ENCODE measurements around the gene EPG5. TPM values are rescaled to one million over a fixed set of nuclear protein-coding genes. Genes with fewer than 3 reads are reported as not detected.

The EPG5 gene
- total RNA-seq, 1 experiment from 2014 or later = 12.9 TPM

DNA sequence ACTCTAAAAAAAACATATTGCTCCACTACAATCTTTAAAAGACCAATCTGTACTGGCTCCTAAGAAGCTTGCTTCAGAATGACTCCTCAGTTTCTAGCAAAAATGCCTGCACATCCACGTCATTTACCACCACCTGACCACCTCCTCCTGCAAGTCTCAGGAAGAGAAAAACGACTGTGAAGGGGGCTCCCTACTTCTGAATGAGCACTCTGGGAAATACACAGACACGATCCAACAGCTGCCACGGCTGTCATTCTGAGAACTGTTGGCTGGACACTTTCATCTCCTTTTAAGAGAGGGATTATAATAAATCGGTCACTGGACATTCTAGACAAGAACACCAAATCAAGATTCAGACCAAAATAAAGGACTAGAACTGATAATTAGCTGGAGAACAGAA lies 21.5 kb downstream of the EPG5 start:
- BruUV-seq (replicated peaks) = no TSS peak
- TF ChIP-seq POLR2AphosphoS5 (IDR thresholded peaks at IDR 0.05; ENCODE audit: low read depth, low read length) = no peak
- TF ChIP-seq, protein P1, sequence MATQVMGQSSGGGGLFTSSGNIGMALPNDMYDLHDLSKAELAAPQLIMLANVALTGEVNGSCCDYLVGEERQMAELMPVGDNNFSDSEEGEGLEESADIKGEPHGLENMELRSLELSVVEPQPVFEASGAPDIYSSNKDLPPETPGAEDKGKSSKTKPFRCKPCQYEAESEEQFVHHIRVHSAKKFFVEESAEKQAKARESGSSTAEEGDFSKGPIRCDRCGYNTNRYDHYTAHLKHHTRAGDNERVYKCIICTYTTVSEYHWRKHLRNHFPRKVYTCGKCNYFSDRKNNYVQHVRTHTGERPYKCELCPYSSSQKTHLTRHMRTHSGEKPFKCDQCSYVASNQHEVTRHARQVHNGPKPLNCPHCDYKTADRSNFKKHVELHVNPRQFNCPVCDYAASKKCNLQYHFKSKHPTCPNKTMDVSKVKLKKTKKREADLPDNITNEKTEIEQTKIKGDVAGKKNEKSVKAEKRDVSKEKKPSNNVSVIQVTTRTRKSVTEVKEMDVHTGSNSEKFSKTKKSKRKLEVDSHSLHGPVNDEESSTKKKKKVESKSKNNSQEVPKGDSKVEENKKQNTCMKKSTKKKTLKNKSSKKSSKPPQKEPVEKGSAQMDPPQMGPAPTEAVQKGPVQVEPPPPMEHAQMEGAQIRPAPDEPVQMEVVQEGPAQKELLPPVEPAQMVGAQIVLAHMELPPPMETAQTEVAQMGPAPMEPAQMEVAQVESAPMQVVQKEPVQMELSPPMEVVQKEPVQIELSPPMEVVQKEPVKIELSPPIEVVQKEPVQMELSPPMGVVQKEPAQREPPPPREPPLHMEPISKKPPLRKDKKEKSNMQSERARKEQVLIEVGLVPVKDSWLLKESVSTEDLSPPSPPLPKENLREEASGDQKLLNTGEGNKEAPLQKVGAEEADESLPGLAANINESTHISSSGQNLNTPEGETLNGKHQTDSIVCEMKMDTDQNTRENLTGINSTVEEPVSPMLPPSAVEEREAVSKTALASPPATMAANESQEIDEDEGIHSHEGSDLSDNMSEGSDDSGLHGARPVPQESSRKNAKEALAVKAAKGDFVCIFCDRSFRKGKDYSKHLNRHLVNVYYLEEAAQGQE (IDR thresholded peaks at IDR 0.05; ENCODE audit: insufficient read depth in 1 of 2, low read depth in 2 of 2, low read length in 1 of 2) = no peak
- no peak for TF ChIP-seq SIN3A (IDR thresholded peaks at IDR 0.05; ENCODE audit: borderline replicate concordance, insufficient read depth, low read depth, low read length)
- TF ChIP-seq, protein P2, sequence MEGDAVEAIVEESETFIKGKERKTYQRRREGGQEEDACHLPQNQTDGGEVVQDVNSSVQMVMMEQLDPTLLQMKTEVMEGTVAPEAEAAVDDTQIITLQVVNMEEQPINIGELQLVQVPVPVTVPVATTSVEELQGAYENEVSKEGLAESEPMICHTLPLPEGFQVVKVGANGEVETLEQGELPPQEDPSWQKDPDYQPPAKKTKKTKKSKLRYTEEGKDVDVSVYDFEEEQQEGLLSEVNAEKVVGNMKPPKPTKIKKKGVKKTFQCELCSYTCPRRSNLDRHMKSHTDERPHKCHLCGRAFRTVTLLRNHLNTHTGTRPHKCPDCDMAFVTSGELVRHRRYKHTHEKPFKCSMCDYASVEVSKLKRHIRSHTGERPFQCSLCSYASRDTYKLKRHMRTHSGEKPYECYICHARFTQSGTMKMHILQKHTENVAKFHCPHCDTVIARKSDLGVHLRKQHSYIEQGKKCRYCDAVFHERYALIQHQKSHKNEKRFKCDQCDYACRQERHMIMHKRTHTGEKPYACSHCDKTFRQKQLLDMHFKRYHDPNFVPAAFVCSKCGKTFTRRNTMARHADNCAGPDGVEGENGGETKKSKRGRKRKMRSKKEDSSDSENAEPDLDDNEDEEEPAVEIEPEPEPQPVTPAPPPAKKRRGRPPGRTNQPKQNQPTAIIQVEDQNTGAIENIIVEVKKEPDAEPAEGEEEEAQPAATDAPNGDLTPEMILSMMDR (IDR thresholded peaks at IDR 0.05) = no peak
- TF ChIP-seq TCF7L2 (IDR thresholded peaks at IDR 0.05; ENCODE audit: low read depth, low read length) = no peak
- ChIA-PET CTCF (no interaction called here), POLR2A (no interaction called here)
- Histone ChIP-seq H3K36me3 (ENCODE audit: control insufficient read depth, insufficient read depth, low read length) (peaks cover 3% of the 10 kb centered on the region; the same call in 1 of the 2 replicates), H3K27me3 (ENCODE audit: control insufficient read depth, insufficient read depth, low read length) (no peaks in the 10 kb centered on the region), H3K9me3 (ENCODE audit: control insufficient read depth, insufficient read depth, low read depth, low read length) (no peaks in the 10 kb centered on the region), H3K27ac (ENCODE audit: low read length) (no peak overlapping the region), H3K4me3 (ENCODE audit: low read depth in 2 of 2, low read length in 2 of 2) (no peak overlapping the region), H3K4me1 (ENCODE audit: control insufficient read depth, insufficient read depth, low read length) (no peaks in the 10 kb centered on the region)
- ATAC-seq (no peak), DNase-seq (ENCODE audit: low read depth, low spot score) (no peak)
- in situ Hi-C loops (cut with HindIII; ENCODE audit: low pct_unique_long_range_greater_than_20kb, low sequenced_read_pairs) = no loop called here
- intact Hi-C loops (cut with micrococcal nuclease; ENCODE audit: unreplicated experiment) = no loop called here

- H3K9me3 ChIP-seq (ENCODE audit: control insufficient read depth, insufficient read depth, low read depth, low read length) = no peaks in the 10 kb centered on the region
- H3K4me1 ChIP-seq (ENCODE audit: control insufficient read depth, insufficient read depth, low read length) = no peaks in the 10 kb centered on the region
- no peaks in the 10 kb centered on the region for H3K36me3 ChIP-seq (ENCODE audit: control insufficient read depth, insufficient read depth, low read length)
- BruUV-seq (replicated peaks) = no TSS peak
- in situ Hi-C loops (cut with HindIII; ENCODE audit: low pct_unique_long_range_greater_than_20kb, low sequenced_read_pairs) (no loop called here), intact Hi-C loops (cut with micrococcal nuclease; ENCODE audit: unreplicated experiment) (no loop called here)
- ChIA-PET CTCF (no interaction called here), POLR2A (no interaction called here)
- DNase-seq (ENCODE audit: low read depth, low spot score) = no peak
- H3K4me3 ChIP-seq (ENCODE audit: low read depth in 2 of 2, low read length in 2 of 2) = no peak overlapping the region
- TF ChIP-seq, protein P1 (IDR thresholded peaks at IDR 0.05; ENCODE audit: insufficient read depth in 1 of 2, low read depth in 2 of 2, low read length in 1 of 2) = no peak
- TF ChIP-seq SIN3A (IDR thresholded peaks at IDR 0.05; ENCODE audit: borderline replicate concordance, insufficient read depth, low read depth, low read length) (no peak), POLR2AphosphoS5 (IDR thresholded peaks at IDR 0.05; ENCODE audit: low read depth, low read length) (no peak), TCF7L2 (IDR thresholded peaks at IDR 0.05; ENCODE audit: low read depth, low read length) (no peak)
- TF ChIP-seq, protein P2 (IDR thresholded peaks at IDR 0.05) = no peak
- ATAC-seq = no peak
- no peaks in the 10 kb centered on the region for H3K27me3 ChIP-seq (ENCODE audit: control insufficient read depth, insufficient read depth, low read length)
- H3K27ac ChIP-seq (ENCODE audit: low read length) = no peak overlapping the region
Measured at GRCh38 chr18:45940724-45941123, 26.4 kb downstream of the EPG5 start.

Measured in Panc1 (cell line).